PC-9 (cell line): ENCODE data around the gene PIRT.

ENCODE experiments used
- EZH2 ChIP-seq: fragments of 200-600 bp; sonication (generic); IDR thresholded peaks from 2 replicates; pipeline ENCODE4 v1.8.0; 2017; ENCODE audit warnings: antibody characterized with exemption, low read depth
- TF ChIP-seq, protein P1 (sequence below): fragments of 200-600 bp; sonication (generic); conservative IDR thresholded peaks from 2 replicates; pipeline ENCODE4 v1.6.1; 2017; ENCODE audit warnings: mixed run types, antibody characterized with exemption, mild to moderate bottlenecking, moderate library complexity

DNA sequence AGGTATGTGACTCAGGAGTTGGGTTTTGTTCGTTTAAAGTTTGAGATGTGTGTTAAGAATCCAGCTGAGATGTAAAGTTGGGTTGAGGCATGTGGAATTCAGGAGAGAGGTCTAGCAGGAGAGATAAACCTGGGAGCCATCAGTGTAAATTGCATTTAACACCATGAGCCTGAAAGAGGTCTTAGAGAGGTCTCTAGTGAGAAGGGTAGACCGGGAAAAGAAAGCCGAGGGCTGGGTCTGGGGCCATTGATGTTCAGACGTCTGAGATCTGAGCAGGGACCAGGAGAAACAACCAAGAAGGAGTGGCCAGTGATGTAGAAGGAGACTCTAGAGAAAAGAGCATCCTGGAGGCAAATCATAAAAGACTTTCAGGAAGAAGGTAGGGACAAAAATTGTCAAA, 44.1 kb upstream of the PIRT start:
- TF ChIP-seq, protein P1, sequence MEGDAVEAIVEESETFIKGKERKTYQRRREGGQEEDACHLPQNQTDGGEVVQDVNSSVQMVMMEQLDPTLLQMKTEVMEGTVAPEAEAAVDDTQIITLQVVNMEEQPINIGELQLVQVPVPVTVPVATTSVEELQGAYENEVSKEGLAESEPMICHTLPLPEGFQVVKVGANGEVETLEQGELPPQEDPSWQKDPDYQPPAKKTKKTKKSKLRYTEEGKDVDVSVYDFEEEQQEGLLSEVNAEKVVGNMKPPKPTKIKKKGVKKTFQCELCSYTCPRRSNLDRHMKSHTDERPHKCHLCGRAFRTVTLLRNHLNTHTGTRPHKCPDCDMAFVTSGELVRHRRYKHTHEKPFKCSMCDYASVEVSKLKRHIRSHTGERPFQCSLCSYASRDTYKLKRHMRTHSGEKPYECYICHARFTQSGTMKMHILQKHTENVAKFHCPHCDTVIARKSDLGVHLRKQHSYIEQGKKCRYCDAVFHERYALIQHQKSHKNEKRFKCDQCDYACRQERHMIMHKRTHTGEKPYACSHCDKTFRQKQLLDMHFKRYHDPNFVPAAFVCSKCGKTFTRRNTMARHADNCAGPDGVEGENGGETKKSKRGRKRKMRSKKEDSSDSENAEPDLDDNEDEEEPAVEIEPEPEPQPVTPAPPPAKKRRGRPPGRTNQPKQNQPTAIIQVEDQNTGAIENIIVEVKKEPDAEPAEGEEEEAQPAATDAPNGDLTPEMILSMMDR = no peak
- TF ChIP-seq EZH2 = no peak
